ENCODE measurements around the gene PANX2. TPM values are rescaled to one million over a fixed set of nuclear protein-coding genes. Genes with fewer than 3 reads are reported as not detected.

PANX2 gene
- total RNA-seq, 2 donors from 2014 or later: 0.67 to 1.7 TPM

GRCh38 chr22:50217543-50218152, 47.1 kb downstream of the PANX2 start:
- Histone ChIP-seq H3K27me3 (no peaks in the 10 kb centered on the region), H3K36me3 (peaks cover 86% of the 10 kb centered on the region), H3K4me1 (peaks cover 0 to 4% of the 10 kb centered on the region in 2 donors), H3K4me3 (no peak overlapping the region), H3K9me3 (no peaks in the 10 kb centered on the region), H3K27ac (no peak overlapping the region)
- DNase-seq (ENCODE audit: low spot score): no peak
- no peak for TF ChIP-seq CTCF (IDR thresholded peaks at IDR 0.05)

GRCh38 chr22:50218153-50218995, 47.8 kb downstream of the PANX2 start:
- Histone ChIP-seq H3K36me3 (peaks cover 86% of the 10 kb centered on the region), H3K4me3 (no peak overlapping the region), H3K4me1 (peaks cover 0 to 4% of the 10 kb centered on the region in 2 donors), H3K9me3 (no peaks in the 10 kb centered on the region), H3K27ac (no peak overlapping the region), H3K27me3 (no peaks in the 10 kb centered on the region)
- no peak for TF ChIP-seq CTCF (IDR thresholded peaks at IDR 0.05)
- DNase-seq (ENCODE audit: low spot score): no peak

GRCh38 chr22:50218996-50219727, 48.6 kb downstream of the PANX2 start:
- Histone ChIP-seq H3K27ac (no peak overlapping the region), H3K9me3 (no peaks in the 10 kb centered on the region), H3K27me3 (no peaks in the 10 kb centered on the region), H3K4me1 (peaks cover 0 to 4% of the 10 kb centered on the region in 2 donors), H3K36me3 (peaks cover 88% of the 10 kb centered on the region), H3K4me3 (no peak overlapping the region)
- DNase-seq (ENCODE audit: low spot score): peak; percentile 80
- TF ChIP-seq CTCF (IDR thresholded peaks at IDR 0.05): no peak

- Histone ChIP-seq H3K4me3 (no peak overlapping the region), H3K27ac (no peak overlapping the region), H3K27me3 (no peaks in the 10 kb centered on the region), H3K4me1 (peaks cover 0 to 4% of the 10 kb centered on the region in 2 donors), H3K9me3 (no peaks in the 10 kb centered on the region), H3K36me3 (peaks cover 90% of the 10 kb centered on the region)
- no peak for DNase-seq (ENCODE audit: low spot score)
- no peak for TF ChIP-seq CTCF (IDR thresholded peaks at IDR 0.05)
These were observed 49.5 kb downstream of the PANX2 start for GRCh38 chr22:50219800-50220602.

- no peak for DNase-seq (ENCODE audit: low spot score)
- no peak overlapping the region for H3K4me3 ChIP-seq
- H3K9me3 ChIP-seq: no peaks in the 10 kb centered on the region
- H3K27ac ChIP-seq: no peak overlapping the region
- peaks cover 0 to 4% of the 10 kb centered on the region in 2 donors for H3K4me1 ChIP-seq
- no peak for TF ChIP-seq CTCF (IDR thresholded peaks at IDR 0.05)
- H3K27me3 ChIP-seq: no peaks in the 10 kb centered on the region
- peaks cover 90% of the 10 kb centered on the region for H3K36me3 ChIP-seq
These were observed 50.3 kb downstream of the PANX2 start for GRCh38 chr22:50220603-50221409.

All from right atrium auricular region (tissue), 2 donors.